ENCODE measurements around the gene TBP. TPM values are rescaled to one million over a fixed set of nuclear protein-coding genes. Genes with fewer than 3 reads are reported as not detected.

Gene TBP
- total RNA-seq, 1 experiment from 2014 or later = 20.6 TPM

GRCh38 chr6:170552765-170553533, 1.2 kb upstream of the TBP start, which contains the start of gene PSMB1 (continued):
- no peak for TF ChIP-seq AR (CRISPR knock-in tag; IDR thresholded peaks at IDR 0.05)
- TF ChIP-seq NFE2L1 (CRISPR knock-in tag; IDR thresholded peaks at IDR 0.05) = peak; percentile 98
- peak; percentile 91 for TF ChIP-seq FOXK1 (CRISPR knock-in tag; IDR thresholded peaks at IDR 0.05)

- ATAC-seq = peak; percentile 46
- H3K4me1 Mint-ChIP-seq = peaks cover 13% of the 10 kb centered on the region
- ChIA-PET CTCF (interaction anchor here (1.0 kb wide), 1 partner anchor 24 kb away, joined by 5 read pairs; no protein-coding TSS in a partner anchor), POLR2A (interaction anchor here (0.9 kb wide), 1 partner anchor 31 kb away, joined by 3 read pairs; the partner anchor contains the start of gene PDCD2)
- peaks cover 24% of the 10 kb centered on the region for H3K36me3 Mint-ChIP-seq
- DNase-seq (ENCODE audit: low spot score) = peak; percentile 13
- no peak overlapping the region for H3K27ac Mint-ChIP-seq
- no peaks in the 10 kb centered on the region for H3K27me3 Mint-ChIP-seq (ENCODE audit: low read depth)
- TF ChIP-seq CDX4 (CRISPR knock-in tag; IDR thresholded peaks at IDR 0.05; ENCODE audit: borderline replicate concordance) (no peak), NFE2L1 (CRISPR knock-in tag; IDR thresholded peaks at IDR 0.05) (no peak), JAZF1 (CRISPR knock-in tag; IDR thresholded peaks at IDR 0.05) (no peak), RELA (CRISPR knock-in tag; IDR thresholded peaks at IDR 0.05; ENCODE audit: borderline replicate concordance) (no peak), TP53 (CRISPR knock-in tag; IDR thresholded peaks at IDR 0.05) (no peak), ZMAT4 (CRISPR knock-in tag; IDR thresholded peaks at IDR 0.05) (no peak), NR1H2 (CRISPR knock-in tag; IDR thresholded peaks at IDR 0.05) (no peak), TEAD4 (CRISPR knock-in tag; IDR thresholded peaks at IDR 0.05) (no peak), ZNF423 (CRISPR knock-in tag; IDR thresholded peaks at IDR 0.05) (no peak), ETV6 (CRISPR knock-in tag; IDR thresholded peaks at IDR 0.05) (no peak), ZNF138 (CRISPR knock-in tag; conservative IDR thresholded peaks at IDR 0.05) (no peak)
- no peak overlapping the region for H3K4me3 Mint-ChIP-seq
- no peaks in the 10 kb centered on the region for H3K9me3 Mint-ChIP-seq
Measured at GRCh38 chr6:170553534-170554012, 596 bp upstream of the TBP start.

- Mint-ChIP-seq H3K27me3 (ENCODE audit: low read depth) (no peaks in the 10 kb centered on the region), H3K4me3 (no peak overlapping the region), H3K27ac (no peak overlapping the region), H3K9me3 (no peaks in the 10 kb centered on the region), H3K4me1 (peaks cover 13% of the 10 kb centered on the region), H3K36me3 (peaks cover 19% of the 10 kb centered on the region)
- DNase-seq (ENCODE audit: low spot score) (no peak), ATAC-seq (no peak)
- ChIA-PET POLR2A (no interaction called here), CTCF (no interaction called here)
- no peak for TF ChIP-seq ZNF396 (CRISPR knock-in tag; IDR thresholded peaks at IDR 0.05; ENCODE audit: borderline replicate concordance)
- no peak for TF ChIP-seq CTCF (IDR thresholded peaks at IDR 0.05)
- no peak for TF ChIP-seq SOX15 (CRISPR knock-in tag; IDR thresholded peaks at IDR 0.05)
- no peak for TF ChIP-seq HMGXB4 (CRISPR knock-in tag; IDR thresholded peaks at IDR 0.05)
- TF ChIP-seq TEAD1 (CRISPR knock-in tag; IDR thresholded peaks at IDR 0.05) = no peak
- no peak for TF ChIP-seq E2F1 (CRISPR knock-in tag; IDR thresholded peaks at IDR 0.05)
- no peak for TF ChIP-seq NFE2L1 (CRISPR knock-in tag; IDR thresholded peaks at IDR 0.05)
- TF ChIP-seq HMGA2 (CRISPR knock-in tag; IDR thresholded peaks at IDR 0.05) = no peak
- TF ChIP-seq ERG (CRISPR knock-in tag; IDR thresholded peaks at IDR 0.05) = no peak
- TF ChIP-seq FOXP1 (CRISPR knock-in tag; IDR thresholded peaks at IDR 0.05; ENCODE audit: borderline replicate concordance) = no peak
Measured at GRCh38 chr6:170554796-170555137, 598 bp downstream of the TBP start.
